ENCODE measurements around the gene NUFIP2. TPM values are rescaled to one million over a fixed set of nuclear protein-coding genes. Genes with fewer than 3 reads are reported as not detected.
"Not testable (repeated sequence)": the region's sequence is repeated elsewhere in the genome, so short reads cannot be mapped to it uniquely, and the experiment has no call there.

Gene NUFIP2
- total RNA-seq, 4 donors from 2014 or later, result 36.5 to 62.3 (median 44.2) TPM

DNA sequence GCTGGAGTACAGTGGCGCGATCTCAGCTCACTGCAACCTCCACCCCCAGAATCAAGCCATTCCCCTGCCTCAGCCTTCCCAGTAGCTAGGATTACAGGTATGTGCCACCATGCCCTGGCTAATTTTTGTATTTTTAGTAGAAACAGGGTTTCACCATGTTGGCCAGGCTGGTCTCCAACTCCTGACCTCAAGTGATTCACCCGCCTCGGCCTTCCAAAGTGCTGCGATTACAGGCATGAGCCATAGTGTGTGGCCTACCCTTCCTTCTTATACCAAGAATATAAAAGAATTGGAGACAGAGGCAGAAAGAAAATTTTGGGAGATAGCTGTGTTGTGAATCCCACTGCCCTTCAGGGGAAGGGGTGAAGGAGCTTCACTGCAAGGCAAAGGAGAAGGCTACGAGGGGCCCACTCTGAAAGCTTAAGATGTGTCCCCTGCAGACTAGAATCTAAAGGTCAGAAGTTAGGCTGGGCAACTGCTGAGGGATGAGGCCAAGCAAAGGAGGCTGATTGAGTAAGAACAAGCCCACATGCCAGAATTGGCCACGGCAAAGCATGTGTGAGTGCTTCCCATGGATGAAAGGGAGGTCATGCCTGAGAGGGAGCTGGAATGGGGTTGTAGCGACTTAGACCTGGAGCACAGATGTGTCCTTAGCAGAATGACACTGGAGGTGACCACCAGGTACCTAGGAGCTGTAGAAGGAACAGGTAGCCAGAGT is 55.7 kb downstream of the NUFIP2 start:
- DNase-seq (ENCODE audit: low spot score) (no peak), ATAC-seq (ENCODE audit: low FRiP score) (peak; percentile 10)
- TF ChIP-seq, protein P1, sequence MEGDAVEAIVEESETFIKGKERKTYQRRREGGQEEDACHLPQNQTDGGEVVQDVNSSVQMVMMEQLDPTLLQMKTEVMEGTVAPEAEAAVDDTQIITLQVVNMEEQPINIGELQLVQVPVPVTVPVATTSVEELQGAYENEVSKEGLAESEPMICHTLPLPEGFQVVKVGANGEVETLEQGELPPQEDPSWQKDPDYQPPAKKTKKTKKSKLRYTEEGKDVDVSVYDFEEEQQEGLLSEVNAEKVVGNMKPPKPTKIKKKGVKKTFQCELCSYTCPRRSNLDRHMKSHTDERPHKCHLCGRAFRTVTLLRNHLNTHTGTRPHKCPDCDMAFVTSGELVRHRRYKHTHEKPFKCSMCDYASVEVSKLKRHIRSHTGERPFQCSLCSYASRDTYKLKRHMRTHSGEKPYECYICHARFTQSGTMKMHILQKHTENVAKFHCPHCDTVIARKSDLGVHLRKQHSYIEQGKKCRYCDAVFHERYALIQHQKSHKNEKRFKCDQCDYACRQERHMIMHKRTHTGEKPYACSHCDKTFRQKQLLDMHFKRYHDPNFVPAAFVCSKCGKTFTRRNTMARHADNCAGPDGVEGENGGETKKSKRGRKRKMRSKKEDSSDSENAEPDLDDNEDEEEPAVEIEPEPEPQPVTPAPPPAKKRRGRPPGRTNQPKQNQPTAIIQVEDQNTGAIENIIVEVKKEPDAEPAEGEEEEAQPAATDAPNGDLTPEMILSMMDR (IDR thresholded peaks at IDR 0.05), result no peak

DNA sequence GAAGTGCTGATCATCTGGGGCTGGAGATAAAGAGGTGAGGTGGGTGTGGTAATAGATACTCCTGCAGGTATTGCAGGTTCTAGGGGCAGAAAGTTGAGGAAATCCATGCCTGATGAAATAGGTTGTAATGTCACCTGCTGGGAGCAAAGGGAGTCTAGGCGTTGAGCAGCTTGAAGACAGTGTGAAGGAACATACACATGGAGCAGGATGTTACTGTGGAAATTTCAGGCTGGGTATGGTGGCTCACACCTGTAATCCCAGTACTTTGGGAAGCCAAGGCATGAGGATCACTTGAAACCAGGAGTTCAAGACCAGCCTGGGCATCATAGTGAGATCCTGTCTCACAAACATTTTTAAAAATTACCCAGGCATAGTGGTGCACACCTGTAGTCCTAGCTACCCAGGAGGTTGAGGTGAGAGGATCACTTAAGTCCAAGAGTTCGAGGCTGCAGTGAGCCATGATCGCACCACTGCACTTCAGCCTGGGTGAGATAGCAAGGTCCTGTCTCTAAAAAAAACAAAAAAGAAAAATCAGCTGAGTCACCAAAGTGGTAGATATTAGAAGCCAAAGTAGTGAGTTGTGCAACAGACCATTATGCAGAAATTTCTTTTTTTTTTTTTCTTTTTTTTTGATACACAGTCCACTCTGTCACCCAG is 56.3 kb downstream of the NUFIP2 start:
- TF ChIP-seq, protein P1 (IDR thresholded peaks at IDR 0.05), result no peak
- peak; percentile 38 for ATAC-seq (ENCODE audit: low FRiP score)
- DNase-seq (ENCODE audit: low spot score), result no peak

DNA sequence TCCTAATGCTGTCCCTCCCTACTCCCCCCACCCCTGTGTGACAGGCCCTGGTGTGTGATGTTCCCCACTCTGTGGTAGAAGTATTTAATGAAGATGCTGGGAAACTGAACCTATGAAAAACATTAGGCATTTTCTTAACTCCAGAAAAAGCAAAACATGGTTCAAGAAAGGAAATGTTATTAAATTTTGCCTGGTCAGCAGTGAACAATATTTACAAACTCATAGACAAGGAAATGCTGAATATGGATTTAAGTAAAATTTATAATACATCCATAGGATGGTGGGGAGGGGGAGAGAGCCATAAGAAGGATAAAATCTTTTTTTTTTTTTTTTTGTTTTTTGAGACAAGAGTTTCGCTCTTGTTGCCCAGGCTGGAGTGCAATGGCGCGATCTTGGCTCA is 58.0 kb downstream of the NUFIP2 start:
- TF ChIP-seq, protein P1 (IDR thresholded peaks at IDR 0.05), result no peak
- DNase-seq (ENCODE audit: low spot score) (no peak), ATAC-seq (ENCODE audit: low FRiP score) (no peak)

DNA sequence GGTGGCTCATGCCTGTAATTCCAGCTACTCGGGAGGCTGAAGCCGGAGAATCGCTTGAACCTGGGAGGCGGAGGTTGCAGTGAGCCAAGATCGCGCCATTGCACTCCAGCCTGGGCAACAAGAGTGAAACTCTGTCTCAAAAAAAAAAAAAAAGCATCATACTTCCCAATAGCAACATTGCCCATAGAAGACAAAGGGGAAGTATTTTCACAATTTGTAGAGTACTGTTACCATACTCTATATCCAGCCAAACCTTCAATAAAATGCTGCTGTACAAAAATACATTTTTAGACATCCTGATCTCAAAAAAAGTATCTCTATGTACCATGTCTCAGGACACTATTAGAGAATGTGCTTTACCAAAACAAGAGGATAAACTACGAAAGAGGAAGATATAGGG is 59.0 kb downstream of the NUFIP2 start:
- DNase-seq (ENCODE audit: low spot score); ATAC-seq (ENCODE audit: low FRiP score): not testable (repeated sequence)

DNA sequence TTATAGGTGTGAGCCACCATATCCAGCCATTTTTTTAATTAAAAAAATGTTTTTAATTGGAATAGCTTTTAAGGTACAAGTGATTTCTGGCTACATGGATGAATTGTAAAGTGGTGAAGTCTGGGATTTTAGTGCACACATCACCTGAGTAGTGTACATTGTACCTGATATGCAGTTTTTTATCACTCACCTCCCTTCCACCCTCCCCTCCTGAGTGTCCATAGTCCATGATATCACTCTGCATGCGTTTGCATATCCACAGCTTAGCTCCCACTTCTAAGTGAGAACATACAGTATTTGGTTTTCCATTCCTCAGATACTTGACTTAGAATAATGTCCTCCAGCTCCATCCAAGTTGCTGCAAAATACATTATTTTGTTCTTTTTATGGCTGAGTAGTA is 60.6 kb downstream of the NUFIP2 start:
- TF ChIP-seq, protein P1 (IDR thresholded peaks at IDR 0.05), result no peak
- ATAC-seq (ENCODE audit: low FRiP score) (no peak), DNase-seq (ENCODE audit: low spot score) (no peak)

DNA sequence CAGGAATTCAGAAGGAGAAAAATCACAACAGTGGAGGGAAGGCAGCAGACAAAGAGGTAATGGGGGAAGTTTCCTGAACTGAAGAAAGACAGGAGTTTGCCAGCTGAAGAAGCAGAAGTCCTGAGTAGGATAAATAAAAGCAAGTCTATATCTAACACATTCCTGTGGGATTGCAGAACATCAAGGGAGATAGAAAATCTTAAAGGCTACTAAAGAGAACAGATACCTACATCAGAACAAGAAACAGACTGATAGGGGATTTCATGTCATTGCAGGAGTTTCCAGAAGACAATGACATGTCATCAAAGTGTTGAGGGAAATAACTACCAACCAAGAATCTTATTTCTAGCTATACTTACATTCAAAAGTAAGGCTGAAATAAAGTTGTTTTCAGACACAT is 68.6 kb downstream of the NUFIP2 start:
- TF ChIP-seq, protein P1 (IDR thresholded peaks at IDR 0.05), result no peak
- DNase-seq (ENCODE audit: low spot score) (no peak), ATAC-seq (ENCODE audit: low FRiP score) (no peak)

DNA sequence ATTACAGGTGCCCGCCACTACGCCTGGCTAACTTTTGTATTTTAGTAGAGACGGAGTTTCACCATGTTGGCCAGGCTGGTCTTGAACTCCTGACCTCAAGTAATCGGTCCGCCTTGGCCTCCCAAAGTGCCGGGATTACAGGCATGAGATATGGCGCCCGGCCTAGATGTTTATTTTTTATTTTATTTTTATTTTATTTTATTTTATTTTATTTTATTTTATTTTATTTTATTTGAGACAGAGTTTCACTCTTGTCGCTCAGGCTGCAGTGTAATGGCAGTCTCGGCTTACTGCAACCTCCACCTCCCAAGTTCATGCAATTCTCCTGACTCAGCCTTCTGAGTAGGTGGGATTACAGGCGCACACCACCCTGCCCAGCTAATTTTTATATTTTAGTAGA is 72.6 kb downstream of the NUFIP2 start:
- DNase-seq (ENCODE audit: low spot score), result not testable (repeated sequence)

DNA sequence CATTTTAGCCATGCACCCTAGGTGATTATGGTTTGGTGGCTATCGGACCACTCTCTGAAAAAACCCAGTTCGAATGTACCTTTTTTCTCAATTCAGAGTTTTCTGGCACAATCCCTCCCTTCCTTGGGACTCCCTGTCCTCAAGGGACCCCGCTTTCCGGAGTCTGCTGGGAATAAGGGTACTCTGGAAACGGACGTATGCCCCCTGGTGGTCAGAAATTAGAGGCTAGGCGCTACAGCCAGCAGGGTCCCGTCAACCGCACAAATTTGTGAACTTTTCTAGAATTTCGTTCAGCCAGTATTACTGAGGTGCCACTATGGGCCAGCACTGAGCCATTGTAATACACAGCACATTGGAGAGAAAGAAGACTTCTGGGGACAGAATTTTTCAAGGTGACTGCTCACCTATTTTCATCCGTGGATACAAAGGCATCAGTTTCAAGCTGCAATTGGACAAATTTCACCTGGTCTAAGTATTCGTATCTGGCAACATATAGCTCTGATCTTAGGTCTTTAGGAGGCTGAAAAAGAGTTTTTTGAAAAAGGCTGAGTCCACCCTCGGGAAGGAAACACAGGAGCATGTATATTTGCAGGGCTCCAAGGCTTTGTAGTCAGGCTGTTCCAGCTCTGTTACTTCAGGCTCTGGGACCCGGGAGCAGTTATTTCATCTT is 74.4 kb downstream of the NUFIP2 start:
- TF ChIP-seq, protein P1 (IDR thresholded peaks at IDR 0.05), result peak in 1 of 3 donors; percentile 60
- peak; percentile 75 for DNase-seq (ENCODE audit: low spot score)
- ATAC-seq (ENCODE audit: low FRiP score), result peak; percentile 89

More for the DNA sequence above, 72.6 kb downstream of the NUFIP2 start:
- ATAC-seq (ENCODE audit: low FRiP score), result not testable (repeated sequence)

All from omental fat pad (tissue), 4 donors.